Measurements from ENCODE around the gene MEGF9.

DNA sequence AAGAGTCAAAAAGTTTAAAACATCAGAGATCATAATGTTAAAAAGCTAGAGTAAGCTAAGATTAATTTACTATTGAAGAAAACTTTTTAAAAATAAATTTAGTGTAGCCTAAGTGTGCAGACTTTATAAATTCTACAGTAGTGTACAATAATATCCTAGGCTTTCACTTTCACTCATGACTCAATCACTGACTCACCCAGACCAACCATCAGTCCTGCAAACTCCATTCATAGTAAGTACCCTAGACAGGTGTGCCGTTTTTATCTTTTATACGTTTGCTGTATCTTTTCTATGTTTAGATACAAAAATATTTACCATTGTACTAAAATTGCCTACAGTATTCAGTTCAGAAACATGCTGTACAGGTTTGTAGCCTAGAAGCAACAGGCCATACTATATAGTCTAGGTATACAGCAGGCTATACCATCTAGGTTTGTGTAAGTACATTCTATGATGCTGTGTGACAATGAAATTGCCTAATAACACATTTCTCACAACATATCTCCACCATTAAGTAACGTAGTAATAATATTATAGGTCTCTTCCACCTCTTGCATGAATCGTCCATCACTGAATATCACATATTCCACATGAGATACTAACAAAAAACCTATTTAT is 59.2 kb downstream of the MEGF9 start:
- TF ChIP-seq POLR2A (IDR thresholded peaks at IDR 0.05), result no peak
- TF ChIP-seq CTCF (IDR thresholded peaks at IDR 0.05), result no peak

Data from thyroid gland (tissue), 4 donors.